Peyer's patch (tissue), 4 donors: ENCODE measurements around the gene ZNF19.

Experiments used
- POLR2A ChIP-seq, 2 donors: fragments of 450-650 bp; IDR thresholded peaks; one replicate each; pipeline ENCODE4 v1.5.1; 2017; ENCODE audit warnings: antibody characterized with exemption in 2 of 2, mild to moderate bottlenecking in 2 of 2, moderate library complexity in 2 of 2
- TF ChIP-seq, protein P1 (sequence below), 6 experiments: fragments of 450-650 bp in 4 of 6; fragments of 200-600 bp in 2 of 6; sonication (generic) in 1 of 6; IDR thresholded peaks; one replicate each; pipeline ENCODE4 v1.5.1; 2017 to 2019; ENCODE audit warnings: antibody characterized with exemption in 6 of 6, mild to moderate bottlenecking in 3 of 6, moderate library complexity in 1 of 6

DNA sequence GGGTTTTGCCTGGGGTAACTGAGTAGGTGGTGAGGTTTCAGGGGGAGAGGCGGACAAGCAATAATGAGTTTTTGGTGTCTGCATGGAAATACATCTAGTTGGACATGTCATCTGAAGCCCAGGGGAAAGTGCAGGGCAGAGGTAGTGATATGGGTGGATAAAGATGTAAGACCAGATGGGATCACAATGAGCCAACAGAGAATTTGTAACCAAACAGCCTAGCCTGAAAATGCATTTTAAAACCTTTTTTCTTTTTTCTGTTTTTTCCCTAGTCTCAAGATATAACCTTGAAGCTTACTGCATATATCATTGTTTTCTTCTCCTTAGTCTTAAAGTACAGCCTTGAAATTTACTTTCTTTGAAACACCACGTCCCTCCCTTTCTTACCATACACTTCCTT lies 3.7 kb upstream of the ZNF19 start:
- TF ChIP-seq, protein P1, sequence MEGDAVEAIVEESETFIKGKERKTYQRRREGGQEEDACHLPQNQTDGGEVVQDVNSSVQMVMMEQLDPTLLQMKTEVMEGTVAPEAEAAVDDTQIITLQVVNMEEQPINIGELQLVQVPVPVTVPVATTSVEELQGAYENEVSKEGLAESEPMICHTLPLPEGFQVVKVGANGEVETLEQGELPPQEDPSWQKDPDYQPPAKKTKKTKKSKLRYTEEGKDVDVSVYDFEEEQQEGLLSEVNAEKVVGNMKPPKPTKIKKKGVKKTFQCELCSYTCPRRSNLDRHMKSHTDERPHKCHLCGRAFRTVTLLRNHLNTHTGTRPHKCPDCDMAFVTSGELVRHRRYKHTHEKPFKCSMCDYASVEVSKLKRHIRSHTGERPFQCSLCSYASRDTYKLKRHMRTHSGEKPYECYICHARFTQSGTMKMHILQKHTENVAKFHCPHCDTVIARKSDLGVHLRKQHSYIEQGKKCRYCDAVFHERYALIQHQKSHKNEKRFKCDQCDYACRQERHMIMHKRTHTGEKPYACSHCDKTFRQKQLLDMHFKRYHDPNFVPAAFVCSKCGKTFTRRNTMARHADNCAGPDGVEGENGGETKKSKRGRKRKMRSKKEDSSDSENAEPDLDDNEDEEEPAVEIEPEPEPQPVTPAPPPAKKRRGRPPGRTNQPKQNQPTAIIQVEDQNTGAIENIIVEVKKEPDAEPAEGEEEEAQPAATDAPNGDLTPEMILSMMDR (IDR thresholded peaks at IDR 0.05): no peak
- TF ChIP-seq POLR2A (IDR thresholded peaks at IDR 0.05): no peak
